Tibial artery (tissue), 4 donors: ENCODE results near the gene MACROD2.

Source experiments
- DNase-seq, 2 donors: peaks; one replicate each; pipeline ENCODE4 v3.0.0-alpha.2; 2019
- H3K27ac ChIP-seq, 2 donors: fragments of 200-600 bp; sonication (generic) in 1 of 2; 1 replicate in 1 of 2; 2 replicates in 1 of 2; pipeline ENCODE4 v1.5.1; 2018 to 2019; ENCODE audit warnings: mild to moderate bottlenecking in 1 of 2
- H3K27me3 ChIP-seq, 2 donors: fragments of 200-600 bp; sonication (generic) in 1 of 2; one replicate each; pipeline versions ENCODE4 v1.5.1 to v1.6.0; 2016 to 2019
- H3K36me3 ChIP-seq, 3 donors: fragments of 200-600 bp; sonication (generic) in 2 of 3; one replicate each; pipeline ENCODE4 v1.5.1; 2016 to 2019; ENCODE audit warnings: mild to moderate bottlenecking in 2 of 3
- H3K4me1 ChIP-seq, 4 donors: fragments of 200-600 bp; sonication (generic) in 2 of 4; 1 replicate in 3 of 4; 2 replicates in 1 of 4; pipeline ENCODE4 v1.5.1; 2016 to 2019
- H3K4me3 ChIP-seq, 2 donors: fragments of 200-600 bp; sonication (generic) in 1 of 2; 1 replicate in 1 of 2; 2 replicates in 1 of 2; pipeline ENCODE4 v1.5.1; 2018 to 2019; ENCODE audit warnings: mild to moderate bottlenecking in 2 of 2
- H3K9me3 ChIP-seq, 3 donors: fragments of 200-600 bp; sonication (generic) in 1 of 3; one replicate each; pipeline ENCODE4 v1.5.1; 2016 to 2019
- intact Hi-C: fragments of 100-400 bp; cut with DNase I; formaldehyde crosslinking; loops from one replicate; pipeline ENCODE4 v1.15.0; 2023; ENCODE audit warnings: low total_unique reads
- TF ChIP-seq, protein P1 (sequence below), 2 experiments: fragments of 200-600 bp in 1 of 2; fragments of 450-650 bp in 1 of 2; IDR thresholded peaks; one replicate each; pipeline ENCODE4 v1.5.1; 2017 to 2019; ENCODE audit warnings: antibody characterized with exemption in 2 of 2, mild to moderate bottlenecking in 1 of 2, moderate library complexity in 1 of 2

MACROD2 gene

DNA sequence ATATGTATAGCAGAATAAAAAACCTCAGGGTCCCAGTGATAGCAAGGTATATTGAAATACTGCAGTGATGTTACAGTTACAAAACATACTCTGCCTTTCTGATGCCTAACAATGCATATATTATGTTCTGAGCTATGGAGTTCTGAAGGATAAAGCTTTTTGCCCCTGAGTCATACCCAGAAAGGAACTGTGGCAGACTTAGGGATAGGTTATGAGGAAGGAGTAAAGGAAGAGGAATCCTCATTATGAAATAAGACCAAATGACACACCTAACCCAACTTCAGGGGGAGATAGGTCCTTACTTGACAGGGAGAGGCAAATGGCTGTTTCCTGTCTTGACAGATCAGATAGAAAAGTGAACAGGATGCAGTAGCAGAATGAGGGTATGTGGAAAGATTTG lies 1282.7 kb downstream of the MACROD2 start:
- no peaks in the 10 kb centered on the region for H3K36me3 ChIP-seq
- intact Hi-C loops = no loop called here
- no peak for DNase-seq
- H3K27ac ChIP-seq = no peak overlapping the region
- no peaks in the 10 kb centered on the region for H3K27me3 ChIP-seq
- H3K4me3 ChIP-seq = no peak overlapping the region
- H3K9me3 ChIP-seq = peaks cover 0 to 5% (median 5%) of the 10 kb centered on the region in 3 donors
- TF ChIP-seq, protein P1, sequence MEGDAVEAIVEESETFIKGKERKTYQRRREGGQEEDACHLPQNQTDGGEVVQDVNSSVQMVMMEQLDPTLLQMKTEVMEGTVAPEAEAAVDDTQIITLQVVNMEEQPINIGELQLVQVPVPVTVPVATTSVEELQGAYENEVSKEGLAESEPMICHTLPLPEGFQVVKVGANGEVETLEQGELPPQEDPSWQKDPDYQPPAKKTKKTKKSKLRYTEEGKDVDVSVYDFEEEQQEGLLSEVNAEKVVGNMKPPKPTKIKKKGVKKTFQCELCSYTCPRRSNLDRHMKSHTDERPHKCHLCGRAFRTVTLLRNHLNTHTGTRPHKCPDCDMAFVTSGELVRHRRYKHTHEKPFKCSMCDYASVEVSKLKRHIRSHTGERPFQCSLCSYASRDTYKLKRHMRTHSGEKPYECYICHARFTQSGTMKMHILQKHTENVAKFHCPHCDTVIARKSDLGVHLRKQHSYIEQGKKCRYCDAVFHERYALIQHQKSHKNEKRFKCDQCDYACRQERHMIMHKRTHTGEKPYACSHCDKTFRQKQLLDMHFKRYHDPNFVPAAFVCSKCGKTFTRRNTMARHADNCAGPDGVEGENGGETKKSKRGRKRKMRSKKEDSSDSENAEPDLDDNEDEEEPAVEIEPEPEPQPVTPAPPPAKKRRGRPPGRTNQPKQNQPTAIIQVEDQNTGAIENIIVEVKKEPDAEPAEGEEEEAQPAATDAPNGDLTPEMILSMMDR (IDR thresholded peaks at IDR 0.05) = no peak
- H3K4me1 ChIP-seq = no peaks in the 10 kb centered on the region

DNA sequence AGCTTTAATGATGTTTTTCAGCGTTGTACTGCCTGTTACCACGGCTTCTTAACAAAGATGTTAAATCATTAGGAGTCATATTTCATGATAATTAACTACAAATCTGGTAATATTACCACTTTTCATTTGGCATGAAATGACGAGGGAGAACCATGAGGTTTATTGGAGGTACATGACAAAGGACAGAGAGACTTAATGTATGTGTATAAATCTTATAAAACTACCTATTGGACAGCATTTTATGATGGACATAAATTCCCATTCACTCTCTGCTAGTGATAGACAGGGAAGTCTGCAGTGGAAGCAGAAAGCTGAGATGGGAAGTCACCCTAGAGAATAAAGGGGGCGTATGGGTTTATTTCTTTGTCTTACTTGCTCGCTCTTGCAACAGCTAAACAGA lies 1292.0 kb downstream of the MACROD2 start:
- no peak for DNase-seq

DNA sequence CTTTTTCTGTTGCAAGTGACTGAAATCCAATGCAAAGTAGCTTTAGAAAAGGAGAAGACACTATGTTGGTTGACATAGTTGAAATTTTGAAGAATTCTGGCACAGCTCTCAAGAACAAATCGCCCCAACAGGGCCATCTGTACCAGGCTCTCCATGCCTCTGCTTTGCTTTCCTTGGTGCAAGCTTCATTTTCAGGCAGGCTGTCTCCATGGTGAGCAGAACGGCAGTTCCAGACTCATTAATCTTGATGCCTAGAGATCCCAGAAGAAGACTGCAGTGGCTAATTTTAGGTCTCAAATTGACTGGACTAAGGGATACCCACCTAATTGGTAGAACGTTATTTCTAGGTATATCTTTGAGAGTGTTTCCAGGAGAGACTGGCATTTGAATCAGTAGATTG lies 1292.8 kb downstream of the MACROD2 start:
- no peak overlapping the region for H3K4me3 ChIP-seq
- TF ChIP-seq, protein P1 (IDR thresholded peaks at IDR 0.05) = no peak
- no peaks in the 10 kb centered on the region for H3K4me1 ChIP-seq
- H3K27me3 ChIP-seq = no peaks in the 10 kb centered on the region
- intact Hi-C loops = no loop called here
- H3K27ac ChIP-seq = no peak overlapping the region
- H3K36me3 ChIP-seq = no peaks in the 10 kb centered on the region
- no peaks in the 10 kb centered on the region for H3K9me3 ChIP-seq
- no peak for DNase-seq

More for the DNA sequence above, 1292.0 kb downstream of the MACROD2 start:
- no peak overlapping the region for H3K27ac ChIP-seq
- TF ChIP-seq, protein P1 (IDR thresholded peaks at IDR 0.05) = no peak
- intact Hi-C loops = no loop called here
- H3K9me3 ChIP-seq = no peaks in the 10 kb centered on the region
- no peaks in the 10 kb centered on the region for H3K4me1 ChIP-seq
- H3K36me3 ChIP-seq = no peaks in the 10 kb centered on the region
- H3K27me3 ChIP-seq = no peaks in the 10 kb centered on the region
- no peak overlapping the region for H3K4me3 ChIP-seq

DNA sequence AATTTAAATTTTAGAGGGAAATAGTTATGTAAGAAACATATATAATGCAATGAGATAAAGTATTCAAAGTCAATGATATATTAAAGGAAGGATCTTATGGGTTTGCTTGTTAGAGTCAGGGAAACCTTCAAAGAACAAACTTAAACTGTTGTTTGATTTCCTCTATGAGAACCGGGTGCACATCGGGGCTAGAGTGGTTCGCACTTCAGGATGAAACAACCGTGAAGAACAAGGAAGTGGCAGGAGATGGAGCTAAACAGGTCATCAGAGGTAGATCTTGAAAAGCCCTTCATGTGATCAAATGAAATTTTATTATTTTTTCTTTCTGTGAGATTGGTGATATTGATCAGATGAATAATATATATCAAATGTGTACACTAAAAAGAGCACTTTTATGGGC lies 1294.0 kb downstream of the MACROD2 start:
- Histone ChIP-seq H3K27me3 (no peaks in the 10 kb centered on the region), H3K4me1 (no peaks in the 10 kb centered on the region), H3K36me3 (no peaks in the 10 kb centered on the region), H3K9me3 (no peaks in the 10 kb centered on the region), H3K4me3 (no peak overlapping the region), H3K27ac (no peak overlapping the region)
- TF ChIP-seq, protein P1 (IDR thresholded peaks at IDR 0.05) = no peak
- DNase-seq = no peak
- intact Hi-C loops = no loop called here

DNA sequence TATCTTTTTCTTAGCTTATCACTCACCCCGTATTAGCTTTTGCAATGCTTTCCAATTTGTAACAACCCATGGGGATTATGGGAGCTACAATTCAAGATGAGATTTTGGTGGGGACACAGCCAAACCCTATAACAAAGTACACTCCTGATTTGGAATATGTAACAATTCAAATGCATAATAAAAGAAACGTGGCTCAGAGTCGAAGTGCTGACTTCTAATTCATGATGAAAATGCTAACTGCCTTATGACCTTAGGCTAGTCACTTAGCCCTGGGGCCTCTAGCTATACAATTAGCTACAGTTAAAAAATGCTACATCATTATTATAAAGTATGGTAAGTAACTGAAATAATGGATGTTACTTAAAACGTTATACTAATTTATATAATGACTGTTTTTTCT lies 1297.1 kb downstream of the MACROD2 start:
- Histone ChIP-seq H3K27me3 (no peaks in the 10 kb centered on the region), H3K4me3 (no peak overlapping the region), H3K36me3 (no peaks in the 10 kb centered on the region), H3K9me3 (no peaks in the 10 kb centered on the region), H3K27ac (no peak overlapping the region), H3K4me1 (peaks cover 0 to 17% (median 6%) of the 10 kb centered on the region in 4 donors)
- no peak for DNase-seq
- TF ChIP-seq, protein P1 (IDR thresholded peaks at IDR 0.05) = no peak
- intact Hi-C loops = no loop called here

DNA sequence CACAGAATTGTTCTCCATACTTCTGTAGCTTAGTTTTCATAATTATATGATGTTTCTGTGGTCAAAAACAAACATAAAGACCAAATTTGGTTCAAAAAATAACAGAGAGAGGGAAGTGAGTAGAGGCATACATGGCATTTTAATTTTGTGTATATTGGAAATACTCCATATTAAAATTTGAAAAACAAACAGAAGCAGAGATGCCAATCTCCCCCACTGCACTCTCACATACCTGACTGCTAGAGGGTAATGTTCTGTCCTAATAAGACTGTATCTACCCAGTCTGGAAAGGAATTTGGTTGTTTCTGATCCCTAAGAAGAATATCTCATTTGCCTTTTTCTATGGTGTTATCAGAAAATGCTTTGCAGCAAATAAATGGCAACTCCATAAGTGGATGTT lies 1301.1 kb downstream of the MACROD2 start:
- peaks cover 0 to 17% (median 6%) of the 10 kb centered on the region in 4 donors for H3K4me1 ChIP-seq
- H3K27ac ChIP-seq = no peak overlapping the region
- DNase-seq = no peak
- H3K9me3 ChIP-seq = no peaks in the 10 kb centered on the region
- no peaks in the 10 kb centered on the region for H3K36me3 ChIP-seq
- intact Hi-C loops = no loop called here
- no peak overlapping the region for H3K4me3 ChIP-seq
- no peaks in the 10 kb centered on the region for H3K27me3 ChIP-seq
- TF ChIP-seq, protein P1 (IDR thresholded peaks at IDR 0.05) = no peak
